SK-N-SH (cell line): Measurements from ENCODE around the gene RASL12.

Experiments used
- CTCF ChIP-seq: fragments of 200-600 bp; sonication (generic); IDR thresholded peaks from 2 replicates; pipeline ENCODE4 v1.6.1; 2017; ENCODE audit warnings: antibody characterized with exemption, mild to moderate bottlenecking, moderate library complexity
- FOXJ3 ChIP-seq: sonication (generic); formaldehyde crosslinking; IDR thresholded peaks from 2 replicates; pipeline ENCODE4 v1.5.1; 2020; ENCODE audit warnings: mild to moderate bottlenecking, missing genetic modification reagents
- JUND ChIP-seq: IDR thresholded peaks from 2 replicates; pipeline ENCODE4 v1.4.0; 2012
- MAX ChIP-seq: IDR thresholded peaks from 2 replicates; pipeline ENCODE4 v1.4.0; 2012; ENCODE audit warnings: low read depth
- SIN3A ChIP-seq: IDR thresholded peaks from 2 replicates; pipeline ENCODE4 v1.6.1; 2012; ENCODE audit warnings: low read depth, mild to moderate bottlenecking, low read length, moderate library complexity, borderline replicate concordance

GRCh38 chr15:65055201-65055870 is 12.5 kb downstream of the RASL12 start:
- TF ChIP-seq SIN3A, result no peak
- no peak for TF ChIP-seq FOXJ3 (CRISPR knock-in tag)
- no peak for TF ChIP-seq CTCF
- TF ChIP-seq JUND, result no peak
- TF ChIP-seq MAX, result no peak
